Measurements from ENCODE around the gene PALMD.

PALMD gene

DNA sequence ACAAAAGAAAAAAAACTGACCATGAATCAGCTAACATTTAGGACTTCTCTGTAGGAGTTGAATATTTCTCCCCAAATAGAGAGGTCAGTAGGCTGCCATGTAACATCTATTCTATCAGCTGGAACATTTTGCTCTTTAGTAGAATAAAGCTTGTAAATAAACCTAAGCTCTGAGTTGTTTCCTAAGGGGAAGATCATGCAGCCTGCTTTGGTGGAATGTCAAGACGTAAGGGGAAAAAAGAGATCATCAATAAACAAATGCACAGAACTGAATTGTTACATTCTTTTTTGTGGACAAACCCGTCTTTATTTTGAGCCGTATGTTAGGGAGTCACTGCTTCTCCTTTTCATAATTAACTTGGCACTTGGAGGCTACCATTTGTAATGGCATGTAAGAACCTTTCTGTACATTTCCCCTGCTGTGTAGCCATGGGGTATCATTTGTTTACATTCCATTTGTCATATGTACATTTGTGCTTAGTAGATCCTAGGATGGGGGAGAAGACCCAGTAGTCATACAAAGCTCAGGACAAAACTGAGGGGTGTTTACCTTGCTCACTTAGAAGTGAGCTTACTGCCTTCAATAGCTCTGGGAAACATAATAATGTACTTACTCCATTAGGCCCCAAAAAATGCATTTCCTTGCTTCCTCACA is 10.8 kb upstream of the PALMD start:
- no peak for DNase-seq (ENCODE audit: low spot score)

- no peak for DNase-seq (ENCODE audit: low spot score)
Observed at GRCh38 chr1:99635664-99636063, 10.2 kb upstream of the PALMD start.

GRCh38 chr1:99636647-99637175 is 9.2 kb upstream of the PALMD start:
- DNase-seq (ENCODE audit: low spot score), result no peak

DNA sequence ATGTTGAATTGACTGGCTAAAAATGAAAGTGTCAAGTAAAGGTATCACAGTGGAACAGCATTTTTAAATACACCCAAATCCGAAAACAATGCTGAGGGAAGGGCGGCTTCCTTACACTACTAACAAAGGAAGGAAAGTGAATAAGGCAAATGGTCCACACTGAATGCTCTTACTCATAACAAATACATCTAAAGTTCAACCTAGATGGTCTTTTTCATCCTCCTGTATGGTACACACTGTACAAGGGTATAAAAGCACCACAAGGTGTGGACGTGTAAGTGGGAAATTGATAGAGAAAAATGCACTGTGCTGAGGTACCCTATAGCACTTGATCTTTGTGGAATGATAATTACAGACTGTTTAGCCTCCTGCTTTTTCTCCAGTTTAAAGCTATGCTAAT is 7.1 kb upstream of the PALMD start:
- DNase-seq (ENCODE audit: low spot score), result no peak

DNA sequence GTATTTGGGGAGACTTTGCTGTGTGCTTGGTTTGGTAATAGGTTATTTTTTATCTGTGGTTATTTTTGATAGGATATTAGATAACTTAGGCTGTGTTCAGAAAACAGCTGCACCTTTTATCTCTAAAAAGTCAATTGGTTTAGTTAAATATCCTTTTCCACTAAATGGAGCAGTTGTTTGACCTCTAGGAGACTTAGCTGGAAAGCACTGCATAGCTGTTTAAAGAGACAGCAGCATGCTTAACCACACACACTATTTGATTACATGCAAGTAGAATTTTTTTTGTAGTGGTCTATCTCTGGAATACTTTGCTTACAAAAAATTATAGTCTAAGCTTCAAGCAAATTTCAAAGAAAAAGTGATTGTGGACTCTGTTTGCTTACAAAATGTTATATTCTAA is 6.5 kb upstream of the PALMD start:
- DNase-seq (ENCODE audit: low spot score), result no peak

DNA sequence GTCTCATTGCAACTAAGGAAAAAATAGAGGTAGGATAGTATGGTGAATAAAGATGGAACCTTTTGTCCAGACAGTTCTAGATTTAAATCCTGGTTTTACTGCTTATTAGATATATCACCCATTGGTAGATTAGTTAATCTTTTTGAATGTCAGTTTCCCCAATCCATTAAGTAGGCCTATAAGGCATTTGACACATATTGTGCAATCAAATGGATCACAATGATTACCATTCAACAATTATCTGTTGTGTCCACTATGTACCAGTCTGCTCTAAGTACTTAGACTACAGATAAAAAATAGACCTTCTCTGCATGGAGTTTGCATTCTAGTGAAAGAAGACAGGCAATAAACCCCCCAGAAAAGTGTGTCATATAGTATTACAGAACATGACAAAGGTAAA is 6.0 kb upstream of the PALMD start:
- no peak for DNase-seq (ENCODE audit: low spot score)

DNA sequence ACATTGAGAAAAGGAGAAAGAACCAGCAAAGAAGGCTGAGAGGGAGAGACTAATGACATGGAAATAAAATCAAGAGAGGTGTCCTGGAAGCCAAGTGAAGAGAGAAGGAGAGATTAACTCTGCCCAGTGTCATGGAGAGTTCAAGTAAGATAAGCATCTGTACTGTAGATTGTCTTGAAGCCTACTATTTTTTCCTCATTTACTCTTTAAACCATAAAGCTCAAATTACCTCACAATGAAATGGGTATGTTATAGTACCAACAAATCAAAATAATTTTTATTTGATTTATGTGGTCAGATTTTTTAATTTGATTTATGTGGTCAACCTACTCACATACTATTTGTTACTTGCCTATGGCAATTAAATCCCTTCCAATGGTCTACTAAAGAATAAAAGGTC is 5.2 kb upstream of the PALMD start:
- DNase-seq (ENCODE audit: low spot score), result no peak

DNA sequence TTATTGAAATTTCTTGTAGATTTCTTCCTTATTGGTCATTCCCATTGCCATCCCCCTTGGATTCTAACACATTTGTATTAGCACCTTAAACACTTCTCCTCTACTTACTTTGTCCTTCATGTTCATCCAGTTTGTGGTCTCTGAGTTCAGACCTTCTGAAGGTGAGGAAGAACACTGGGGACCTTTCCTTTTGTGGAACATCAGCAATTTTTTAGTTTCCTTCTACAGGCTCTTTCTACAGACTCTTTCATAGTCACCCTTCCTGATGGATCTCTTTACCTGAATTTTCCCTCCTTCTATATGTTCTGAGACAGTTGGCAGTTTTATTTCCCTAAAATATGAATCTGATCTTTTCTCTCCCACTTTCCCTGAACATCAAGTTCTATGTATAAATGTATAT is 4.4 kb upstream of the PALMD start:
- DNase-seq (ENCODE audit: low spot score), result no peak

DNA sequence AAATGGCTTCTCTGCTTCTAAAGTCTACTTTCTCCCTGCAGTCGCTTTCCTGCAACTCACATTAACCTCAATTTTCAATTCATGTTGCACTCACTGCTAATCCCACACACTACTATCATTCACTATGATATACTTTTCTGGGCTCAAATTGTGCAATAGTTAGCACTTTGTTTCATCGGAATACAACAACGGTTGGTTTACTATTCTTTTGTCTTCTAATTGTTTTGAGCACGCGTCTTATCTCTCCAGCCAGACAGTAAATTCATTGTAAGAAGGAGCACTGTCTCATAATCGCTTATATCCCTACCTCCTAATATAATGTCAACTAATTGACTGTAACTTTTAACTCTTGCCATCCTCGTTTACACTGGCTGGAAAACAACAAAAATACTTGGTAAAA is 3.9 kb upstream of the PALMD start:
- no peak for DNase-seq (ENCODE audit: low spot score)

DNA sequence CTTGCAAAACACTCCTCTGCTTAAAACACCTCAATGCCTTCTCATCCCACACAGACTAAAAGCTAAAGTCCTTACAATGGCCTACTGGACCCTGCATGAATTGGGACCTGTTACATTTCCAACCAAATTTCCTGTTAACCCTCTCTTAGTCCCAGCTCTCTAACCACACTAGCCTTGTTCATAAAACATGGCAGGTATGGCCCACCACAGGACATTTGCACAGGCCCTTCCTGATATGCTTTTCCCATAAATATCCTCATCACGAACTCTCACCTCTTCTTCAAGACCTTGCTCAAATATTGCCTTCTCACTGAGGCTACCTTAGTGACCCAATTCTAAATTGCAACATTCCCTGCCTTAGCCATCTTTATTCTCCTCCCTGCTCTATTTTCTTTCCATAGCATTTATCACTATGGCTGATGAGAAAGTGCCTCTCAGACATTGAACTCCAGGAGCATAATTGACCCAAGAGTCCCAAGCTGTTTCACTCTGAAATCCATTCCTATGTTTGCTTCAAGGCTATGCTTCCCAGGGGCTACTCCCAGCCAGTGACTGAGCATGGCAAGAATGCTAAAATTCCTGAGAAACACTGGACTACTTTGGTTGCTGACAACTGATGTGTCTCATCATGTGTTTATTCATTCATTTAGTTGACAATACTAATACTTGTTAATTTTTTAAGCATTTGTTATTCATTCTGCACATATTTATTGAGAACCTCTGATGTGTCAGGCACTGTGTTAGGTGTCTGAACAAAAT is 2.7 kb upstream of the PALMD start:
- no peak for DNase-seq (ENCODE audit: low spot score)

DNA sequence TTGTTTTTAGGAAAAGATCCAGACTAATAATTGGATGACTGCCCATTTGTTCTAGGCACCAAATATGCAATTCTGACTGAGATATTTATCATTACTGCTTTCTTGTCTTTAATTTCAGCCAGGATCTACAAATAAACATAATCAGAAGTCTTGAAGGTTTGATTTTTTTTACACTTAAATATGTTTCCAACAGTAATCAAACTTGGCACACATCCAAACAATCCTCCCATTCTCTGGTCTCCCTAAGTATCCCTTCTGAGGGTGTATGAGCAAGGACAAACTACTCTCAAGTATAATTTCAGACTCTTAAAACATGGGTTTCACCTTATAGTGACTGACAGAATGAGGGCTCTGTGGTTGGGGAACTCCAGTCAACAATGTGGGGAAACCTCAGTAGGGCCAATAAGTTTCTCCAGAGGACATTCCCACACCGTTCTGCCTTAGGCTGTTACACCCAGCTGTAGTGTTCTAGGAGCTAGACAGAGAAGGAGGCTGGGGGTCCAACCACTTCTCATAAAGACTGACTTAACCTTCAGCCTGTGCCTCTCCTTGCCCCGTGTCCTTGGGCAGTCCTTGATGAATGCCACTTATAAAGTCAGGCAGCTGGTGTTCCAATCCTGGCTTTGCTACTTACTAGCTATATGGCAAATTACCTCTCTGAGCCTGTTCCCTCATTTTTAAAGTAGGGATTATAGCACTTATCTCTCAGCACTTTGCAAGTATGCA is 1.5 kb upstream of the PALMD start:
- DNase-seq (ENCODE audit: low spot score), result no peak

DNA sequence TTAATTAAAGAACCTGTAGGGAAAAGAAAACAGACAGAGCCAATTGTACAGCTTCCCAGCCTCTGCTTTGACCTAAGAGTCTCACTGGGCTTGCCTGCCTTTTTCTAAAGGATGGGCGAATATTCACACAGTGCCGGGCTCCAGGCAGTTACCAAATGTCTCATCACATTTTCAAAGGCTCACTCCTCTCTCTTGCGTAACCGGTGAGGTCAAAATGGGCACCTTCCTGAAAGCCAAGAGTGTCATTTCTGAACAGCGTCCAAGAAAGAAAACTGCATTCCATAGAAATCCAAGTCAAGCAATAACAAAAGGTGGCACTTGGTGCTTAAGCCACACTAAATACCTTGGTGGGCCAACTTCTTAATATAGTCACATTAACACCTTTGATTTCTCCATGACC is 710 bp upstream of the PALMD start:
- no peak for DNase-seq (ENCODE audit: low spot score)

DNA sequence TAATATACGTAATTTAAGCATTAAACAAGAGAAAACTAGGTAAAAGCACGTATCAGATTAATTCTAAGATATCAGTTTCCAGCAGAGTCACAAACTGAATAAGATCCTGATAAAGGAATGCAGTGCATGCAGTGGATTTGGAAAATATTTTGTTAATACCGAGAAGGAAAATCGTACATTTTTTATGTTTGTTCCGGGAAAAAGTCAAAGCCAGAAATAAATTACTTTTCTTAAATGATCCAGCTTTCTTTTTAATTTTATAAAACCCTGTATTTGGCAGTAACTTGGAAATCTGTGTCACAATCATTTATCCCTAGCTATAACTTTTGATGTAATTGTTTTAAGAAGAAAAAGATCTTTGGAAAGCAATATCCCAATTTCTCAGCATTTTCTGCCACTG is 955 bp downstream of the PALMD start:
- DNase-seq (ENCODE audit: low spot score), result no peak

GRCh38 chr1:99647490-99647889 is 1.6 kb downstream of the PALMD start:
- no peak for DNase-seq (ENCODE audit: low spot score)

GRCh38 chr1:99648107-99648506 is 2.2 kb downstream of the PALMD start:
- DNase-seq (ENCODE audit: low spot score), result no peak

DNA sequence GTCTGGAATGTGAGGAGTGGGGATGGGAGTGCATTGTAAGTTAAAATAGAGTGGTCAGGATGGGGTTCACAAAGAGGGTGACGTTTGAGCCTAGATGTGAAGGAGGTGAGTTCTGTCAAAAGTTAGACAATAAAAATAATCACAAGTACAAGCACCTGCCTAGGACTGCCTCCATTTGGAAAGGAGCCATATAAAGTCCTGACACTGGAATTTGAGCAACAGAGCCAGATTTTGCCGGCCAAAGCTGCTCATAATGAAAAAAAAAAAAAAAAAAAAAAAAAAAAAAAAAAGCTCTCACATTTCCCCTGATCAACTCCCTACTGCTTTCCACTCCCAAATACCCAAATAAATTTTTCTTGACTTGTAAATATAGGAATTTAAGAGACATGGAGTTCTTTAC is 4.1 kb downstream of the PALMD start:
- DNase-seq (ENCODE audit: low spot score), result no peak

DNA sequence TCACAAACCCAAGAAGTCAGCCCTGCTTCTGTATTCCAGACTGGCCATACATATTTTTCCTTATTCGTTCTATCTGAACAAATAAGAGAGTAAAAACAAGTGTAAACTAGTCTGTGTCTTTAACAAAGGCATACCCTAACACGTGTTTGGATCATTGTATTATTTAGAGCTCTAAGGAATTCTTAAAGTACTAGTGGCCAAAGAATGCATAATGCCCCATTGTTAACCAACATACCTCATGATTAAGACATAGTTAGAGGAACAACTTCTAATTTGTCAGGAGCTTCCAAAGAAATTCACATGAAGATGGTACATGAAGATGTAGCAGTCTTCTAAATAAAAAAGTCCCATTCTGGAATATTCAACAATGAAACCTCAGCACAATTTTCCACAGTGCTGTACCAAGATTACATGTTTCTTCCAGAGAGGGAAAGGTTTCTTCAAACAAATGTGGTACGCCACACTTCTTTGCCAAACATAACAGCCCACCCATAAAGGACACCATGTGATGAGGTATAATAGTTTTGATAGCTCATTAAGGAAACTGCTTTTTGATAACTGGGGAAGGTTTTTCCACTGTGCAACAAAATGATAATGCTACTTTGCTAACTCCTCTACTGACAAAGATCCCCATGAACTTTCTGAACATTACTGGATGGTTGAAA is 5.0 kb downstream of the PALMD start:
- no peak for DNase-seq (ENCODE audit: low spot score)

- DNase-seq (ENCODE audit: low spot score), result no peak
Observed at GRCh38 chr1:99652881-99653281, 7.0 kb downstream of the PALMD start.

GRCh38 chr1:99655376-99655775 is 9.5 kb downstream of the PALMD start:
- DNase-seq (ENCODE audit: low spot score), result no peak

DNA sequence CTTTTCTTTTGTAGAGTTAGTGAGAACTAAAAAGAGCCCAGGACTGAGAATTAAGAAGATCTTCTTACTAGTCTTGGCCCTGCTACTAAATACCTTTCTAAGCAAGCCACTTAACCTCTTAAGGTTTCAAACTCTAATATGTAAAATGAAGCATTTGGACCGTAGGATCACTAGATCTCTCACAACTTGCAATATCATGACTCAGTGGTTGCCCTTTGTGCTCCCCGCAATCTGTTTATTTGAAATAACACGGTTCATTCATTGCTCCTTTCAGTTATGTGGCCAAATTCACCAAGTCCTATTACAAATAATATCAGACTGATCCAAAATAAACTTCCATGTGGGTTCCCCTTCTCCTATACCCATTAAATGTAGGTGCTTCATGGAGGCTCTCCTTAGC is 10.8 kb downstream of the PALMD start:
- no peak for DNase-seq (ENCODE audit: low spot score)

GRCh38 chr1:99657213-99658030 is 11.5 kb downstream of the PALMD start:
- no peak for DNase-seq (ENCODE audit: low spot score)

GRCh38 chr1:99658031-99658290 is 12.0 kb downstream of the PALMD start:
- DNase-seq (ENCODE audit: low spot score), result no peak

Data from putamen (tissue), 1 donor.